ENCODE measurements around the gene CELF3.

GRCh38 chr1:151756291-151756690 is 39.7 kb upstream of the CELF3 start:
- TF ChIP-seq CTCF (conservative IDR thresholded peaks at IDR 0.05; ENCODE audit: low read depth, low read length) (no peak), RFX5 (IDR thresholded peaks at IDR 0.05; ENCODE audit: low read depth, low read length) (no peak), RAD21 (IDR thresholded peaks at IDR 0.05; ENCODE audit: low read length) (no peak), POLR2A (IDR thresholded peaks at IDR 0.05; ENCODE audit: low read depth, low read length) (no peak), ELK1 (IDR thresholded peaks at IDR 0.05; ENCODE audit: borderline replicate concordance, low read depth, low read length) (no peak), CHD1 (IDR thresholded peaks at IDR 0.05; ENCODE audit: low read depth, low read length) (no peak), FOS (IDR thresholded peaks at IDR 0.05; ENCODE audit: low read depth, low read length) (no peak), MAFK (IDR thresholded peaks at IDR 0.05; ENCODE audit: low read depth, low read length) (no peak)
